Stimulated activated CD4-positive, alpha-beta T cell treated with anti-CD3 and anti-CD28 coated beads, Interleukin-12 subunit alpha, Interleukin-12 subunit beta, amount 100 ng/mL, for 24 hours (primary cell): ENCODE data around the gene COMT.

ENCODE experiments used
- DNase-seq, 2 experiments: peaks; one replicate each; pipeline ENCODE4 v3.0.0-alpha.2; 2020; ENCODE audit warnings: low read depth in 2 of 2

Gene COMT

DNA sequence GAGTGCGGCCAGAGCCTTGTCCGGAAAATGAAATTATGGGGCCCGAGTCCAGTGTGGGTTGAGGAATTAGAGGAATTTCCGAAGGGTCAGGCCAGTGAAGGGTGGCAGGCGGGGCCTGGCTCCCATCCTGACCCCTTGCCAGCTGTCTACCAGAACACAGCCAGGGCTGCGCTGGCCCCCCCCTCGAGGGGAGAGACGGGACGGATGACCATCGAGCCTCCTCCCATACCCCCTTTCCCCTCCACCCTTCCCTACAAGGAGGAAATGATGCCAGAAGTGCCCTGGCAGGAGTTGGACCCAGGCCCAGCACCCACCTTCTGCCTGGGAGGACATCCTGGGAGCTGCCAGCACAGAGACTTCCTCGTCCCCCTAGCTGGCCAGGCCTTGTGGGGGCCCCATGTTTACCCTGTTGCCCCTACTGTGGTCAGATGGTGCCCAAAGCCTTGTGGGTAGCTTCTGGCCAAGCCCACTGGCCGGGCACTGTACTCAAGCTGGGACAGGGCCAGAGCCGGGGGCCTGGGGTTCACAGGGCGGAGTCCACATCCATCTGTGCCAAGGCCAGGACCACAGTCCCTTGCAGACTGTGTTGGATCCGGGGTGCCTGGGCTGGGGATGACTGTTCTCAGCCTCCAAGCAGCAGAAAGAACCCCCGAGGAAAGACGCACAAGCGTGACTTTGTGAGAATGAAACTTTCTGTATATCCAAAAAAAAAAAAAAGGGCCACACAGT, 54.2 kb downstream of the COMT start:
- no peak for DNase-seq

GRCh38 chr22:19996694-19997384, 55.3 kb downstream of the COMT start:
- no peak for DNase-seq

GRCh38 chr22:19997561-19998231, 56.1 kb downstream of the COMT start:
- DNase-seq = no peak

- DNase-seq = no peak
Measured at GRCh38 chr22:19998232-19998951, 56.8 kb downstream of the COMT start.

DNA sequence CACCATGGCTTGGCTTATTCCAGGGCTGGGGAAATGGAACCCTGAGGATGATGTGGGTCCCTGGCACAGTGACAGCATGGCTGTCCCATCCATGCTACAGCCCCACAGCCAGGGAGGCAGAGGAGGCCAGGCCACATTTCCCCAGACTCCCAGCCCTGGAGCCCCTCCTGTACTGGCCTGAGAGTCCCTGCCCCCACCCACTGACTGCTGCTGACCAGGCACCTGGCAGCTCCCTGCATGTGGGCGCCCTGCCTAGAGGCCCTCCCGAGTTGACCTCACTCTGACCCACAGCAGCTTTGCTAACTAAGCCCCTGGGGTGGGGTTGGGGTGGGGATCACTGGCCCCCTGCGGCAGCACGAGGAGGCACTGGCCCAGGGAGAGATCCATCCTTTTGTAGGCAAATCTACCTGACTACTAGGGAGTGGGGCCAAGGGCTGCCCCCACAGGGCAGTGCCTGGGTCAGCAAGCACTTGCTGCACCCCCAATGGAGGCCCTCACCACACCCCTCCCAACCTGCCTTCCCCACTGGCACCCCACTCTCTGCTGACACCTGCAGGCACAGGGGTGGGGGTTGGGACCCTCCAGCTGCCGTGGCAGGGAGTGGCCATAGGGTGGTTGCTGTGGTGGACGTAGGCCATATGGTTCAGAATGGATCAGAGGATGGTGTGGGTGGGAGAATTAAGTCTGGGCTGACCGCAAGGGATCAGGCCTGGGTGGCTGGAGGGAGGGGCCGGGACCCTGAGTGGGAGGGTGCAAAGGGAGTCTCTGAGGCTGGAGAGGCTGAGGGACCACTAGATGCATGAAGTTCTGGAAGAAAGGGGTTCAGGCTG, 57.6 kb downstream of the COMT start:
- DNase-seq = no peak

GRCh38 chr22:20000246-20001081, 58.9 kb downstream of the COMT start:
- DNase-seq = no peak

DNA sequence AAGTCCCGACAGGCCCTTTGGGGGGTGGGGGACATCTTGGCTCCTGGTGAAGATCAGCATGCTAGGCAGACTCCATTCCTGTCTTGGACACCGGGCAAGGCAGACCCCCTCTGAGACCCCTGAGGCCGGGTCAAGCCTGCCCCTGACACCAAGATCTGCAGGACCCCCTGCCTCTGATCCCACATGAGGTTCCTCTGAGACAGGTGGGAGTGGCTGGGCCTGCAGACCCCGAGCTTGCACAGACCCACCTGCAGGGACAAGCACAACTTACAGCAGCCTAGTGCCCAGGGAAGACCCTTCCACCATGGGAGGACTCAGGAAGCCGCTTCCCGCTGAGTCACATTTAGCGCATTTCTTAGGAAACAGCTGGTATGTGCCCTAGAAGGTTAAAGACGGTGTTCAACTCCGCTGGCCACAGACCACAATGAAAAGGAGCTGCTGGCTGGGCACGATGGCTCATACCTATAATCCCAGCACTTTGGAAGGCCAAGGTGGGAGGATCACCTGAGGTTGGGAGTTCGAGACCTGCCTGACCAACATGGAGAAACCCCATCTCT, 59.6 kb downstream of the COMT start:
- no peak for DNase-seq

DNA sequence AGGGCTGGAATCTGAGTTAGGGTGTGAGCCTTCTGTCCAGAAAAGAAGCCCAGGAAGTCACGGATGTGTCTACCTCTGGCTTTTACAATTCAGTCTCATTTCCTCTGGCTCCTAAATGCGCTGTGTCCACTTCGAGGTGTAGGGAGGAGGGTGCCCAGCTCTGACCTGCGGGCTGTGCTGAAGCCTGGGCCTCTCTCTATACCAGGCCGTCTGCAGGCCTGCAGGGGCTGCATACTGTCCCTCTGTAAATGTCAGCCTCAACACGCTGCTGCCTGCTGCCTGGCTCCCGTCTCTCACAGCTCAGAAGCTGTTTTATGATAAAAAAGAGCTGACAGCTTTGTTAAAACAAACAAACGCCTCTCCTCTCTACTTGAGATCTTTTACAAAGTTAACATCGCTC, 60.6 kb downstream of the COMT start:
- no peak for DNase-seq

- no peak for DNase-seq
Measured at GRCh38 chr22:20002636-20003035, 61.1 kb downstream of the COMT start.

GRCh38 chr22:20003304-20003703, 61.7 kb downstream of the COMT start:
- DNase-seq = no peak

DNA sequence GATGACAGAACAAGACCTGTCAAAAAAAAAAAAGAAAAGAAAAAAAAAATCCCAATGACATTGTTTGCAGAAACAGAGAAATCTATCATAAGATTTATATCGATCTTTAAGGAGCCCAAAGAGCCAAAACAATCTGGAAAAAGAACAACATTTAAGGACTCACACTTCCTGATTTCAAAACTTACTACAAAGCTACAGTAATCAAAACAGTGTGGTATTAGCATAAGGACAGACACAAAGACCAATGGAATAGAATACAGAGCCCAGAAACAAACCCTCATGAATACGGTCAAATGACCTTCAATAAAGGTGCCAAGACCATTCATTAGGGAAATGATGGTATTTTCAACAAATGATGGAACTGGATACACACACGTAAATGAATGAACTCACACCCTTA, 62.9 kb downstream of the COMT start:
- no peak for DNase-seq

DNA sequence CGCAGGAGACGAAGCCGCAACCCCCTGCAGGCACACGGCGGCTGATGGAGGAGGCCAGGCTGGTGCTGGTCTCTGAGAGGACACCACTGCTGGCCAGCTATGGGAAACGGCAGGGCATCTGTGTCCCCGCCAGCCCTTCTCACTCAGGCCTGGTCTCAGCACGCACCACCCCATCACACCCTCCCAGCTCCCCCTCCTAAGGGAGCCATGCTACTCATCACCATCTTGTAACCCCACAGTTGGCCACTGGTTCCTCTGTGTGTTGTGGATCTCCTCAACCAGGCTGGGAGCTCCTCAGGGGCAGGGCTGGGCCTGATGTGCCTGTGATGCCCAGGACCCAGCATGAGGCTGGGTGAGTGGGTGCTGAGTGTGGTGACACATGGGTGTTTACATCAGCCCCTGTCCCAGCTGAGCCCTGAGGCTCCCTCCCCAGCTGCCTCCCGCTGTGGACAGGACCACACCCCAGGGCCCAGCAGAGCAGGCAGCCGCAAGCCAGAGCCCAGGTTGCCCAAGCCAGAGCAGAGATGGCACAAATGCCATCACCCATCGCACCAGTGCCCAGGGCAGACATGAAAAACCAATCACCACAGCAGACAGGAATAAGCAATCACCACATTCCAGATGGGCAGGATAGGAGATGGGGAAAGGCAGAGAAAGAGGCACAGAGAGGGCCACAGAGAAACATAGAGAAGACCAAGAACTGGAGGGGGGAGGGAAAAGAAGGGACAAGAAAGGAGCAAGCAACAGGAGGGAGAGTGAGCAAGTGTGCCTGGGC, 66.8 kb downstream of the COMT start:
- DNase-seq = no peak

GRCh38 chr22:20009018-20009491, 67.5 kb downstream of the COMT start:
- no peak for DNase-seq

DNA sequence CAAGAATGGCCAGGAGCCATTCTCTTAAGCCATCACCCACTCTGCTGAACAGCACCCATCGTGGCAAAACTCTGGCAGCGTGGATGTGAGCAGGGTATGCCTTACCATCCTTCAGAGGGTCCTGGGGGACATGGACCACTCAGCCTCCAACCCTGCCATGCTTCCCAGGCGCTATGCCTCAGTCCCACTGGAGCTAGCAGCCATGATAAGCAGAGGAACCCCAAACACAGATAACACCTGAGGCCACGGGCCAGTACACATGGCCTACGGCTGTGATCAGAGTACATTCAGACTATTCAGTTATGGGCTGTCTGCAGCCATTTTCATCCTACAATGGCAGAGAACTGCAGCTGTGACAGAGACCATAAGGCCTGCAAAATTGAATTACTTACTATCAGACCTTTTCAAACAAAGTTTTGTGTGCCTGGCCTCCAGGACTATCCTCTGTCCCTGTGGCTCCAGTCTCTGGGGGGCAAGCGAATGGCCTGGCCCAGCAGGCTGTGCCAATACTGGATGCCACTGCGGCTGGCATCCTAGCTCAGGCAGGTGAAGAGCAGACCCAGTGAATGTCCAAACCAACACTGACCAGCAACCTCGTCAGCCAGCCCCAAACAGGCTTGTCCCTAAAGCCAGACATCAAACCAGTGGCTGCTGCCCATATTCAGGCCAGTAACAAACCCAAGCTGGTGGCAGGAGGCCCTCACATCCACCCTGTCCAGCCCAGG, 68.2 kb downstream of the COMT start:
- no peak for DNase-seq

- DNase-seq = no peak
Measured at GRCh38 chr22:20010307-20011122, 68.9 kb downstream of the COMT start.

- DNase-seq = no peak
Measured at GRCh38 chr22:20011123-20011992, 69.8 kb downstream of the COMT start.
